ENCODE data around the gene KIAA0586. TPM values are rescaled to one million over a fixed set of nuclear protein-coding genes. Genes with fewer than 3 reads are reported as not detected.

KIAA0586 gene
- polyA plus RNA-seq, 2 of the 4 experiments (the other 2 are of a cell fraction) = 10.6 to 22.2 TPM

- ChIA-PET POLR2A (no interaction called here), CTCF (interaction anchor here (1.9 kb wide), 1 partner anchor 12 kb away, joined by 4 read pairs; the partner anchor contains the start of genes KIAA0586 and TIMM9)
- FAIRE-seq (no peak), ATAC-seq (no peak), DNase-seq (ENCODE audit: low read depth in 1 of 2, low spot score in 1 of 2) (no peak)
- TF ChIP-seq CEBPB (IDR thresholded peaks at IDR 0.05) = no peak
- TF ChIP-seq JUN (IDR thresholded peaks at IDR 0.05) = no peak
- TF ChIP-seq ZNF302 (CRISPR knock-in tag; IDR thresholded peaks at IDR 0.05) = no peak
- TF ChIP-seq SMC3 (IDR thresholded peaks at IDR 0.05) = no peak
- no peak for TF ChIP-seq FOSB (CRISPR knock-in tag; IDR thresholded peaks at IDR 0.05)
- TF ChIP-seq HES2 (IDR thresholded peaks at IDR 0.05) = no peak
- TF ChIP-seq ZSCAN20 (CRISPR knock-in tag; IDR thresholded peaks at IDR 0.05) = no peak
- no peak for TF ChIP-seq TFCP2L1 (CRISPR knock-in tag; IDR thresholded peaks at IDR 0.05)
- WGBS (ENCODE audit: missing lambda C conversion rate) = 80% methylated on average over 5 of the region's 5 CpGs
- H3K27ac ChIP-seq = no peak overlapping the region
- peaks cover 5% of the 10 kb centered on the region; the same call in 1 of the 3 replicates for H3K4me1 ChIP-seq
- no peaks in the 10 kb centered on the region for H3K9me3 ChIP-seq
- no peak overlapping the region for H3K4me3 ChIP-seq
- H3K4me2 ChIP-seq = no peak overlapping the region
These were observed 12.0 kb downstream of the KIAA0586 start for GRCh38 chr14:58439476-58439875.

- no peak overlapping the region for H3K27ac ChIP-seq
- peaks cover 5% of the 10 kb centered on the region; the same call in 1 of the 3 replicates for H3K4me1 ChIP-seq
- TF ChIP-seq ZSCAN20 (CRISPR knock-in tag; IDR thresholded peaks at IDR 0.05) = no peak
- TF ChIP-seq MAFK (IDR thresholded peaks at IDR 0.05; ENCODE audit: partially characterized antibody) = peak; percentile 18
- no peak overlapping the region for H3K4me2 ChIP-seq
- POLR2A ChIA-PET = interaction anchor here (1.2 kb wide), 1 partner anchor 17 kb away, joined by 4 read pairs; the partner anchor contains the start of genes KIAA0586 and TIMM9
- ATAC-seq (no peak), FAIRE-seq (no peak), DNase-seq (ENCODE audit: low read depth in 1 of 2, low spot score in 1 of 2) (no peak)
- WGBS (ENCODE audit: missing lambda C conversion rate) = 95% methylated on average over 5 of the region's 5 CpGs
- H3K4me3 ChIP-seq = no peak overlapping the region
- no peaks in the 10 kb centered on the region for H3K9me3 ChIP-seq
- CTCF ChIA-PET = interaction anchor here (0.7 to 1.7 kb wide), 2 partner anchors 11 to 12 kb away, joined by 5 to 8 read pairs; no protein-coding TSS in a partner anchor
These were observed 17.1 kb downstream of the KIAA0586 start for GRCh38 chr14:58444627-58445026.

GRCh38 chr14:58455593-58456265 is 28.2 kb downstream of the KIAA0586 start:
- CTCF ChIA-PET = interaction anchor here (0.6 to 1.8 kb wide), 4 partner anchors 9 to 134 kb away, joined by 3 to 8 read pairs (median 3); partner anchors contain the start of genes KIAA0586 and TIMM9
- peaks cover 19% of the 10 kb centered on the region for H3K4me1 ChIP-seq
- H3K27ac ChIP-seq = peak overlapping the region; percentile 51 to 77
- no peak overlapping the region for H3K4me3 ChIP-seq
- no peaks in the 10 kb centered on the region for H3K9me3 ChIP-seq
- ATAC-seq (peak; percentile 96 to 97), DNase-seq (ENCODE audit: low read depth in 1 of 2, low spot score in 1 of 2) (peak; percentile 46 to 56), FAIRE-seq (peak; percentile 83)
- TF ChIP-seq CBX2 (IDR thresholded peaks at IDR 0.05; ENCODE audit: borderline replicate concordance, low read depth) = no peak
- no peak for TF ChIP-seq HEYL (CRISPR knock-in tag; IDR thresholded peaks at IDR 0.05)
- TF ChIP-seq JUN (IDR thresholded peaks at IDR 0.05) = 0 out of 5 replicates have a peak, but pooled peaks of 1 of the 2 experiments have one; percentile 24
- TF ChIP-seq SREBF2 (IDR thresholded peaks at IDR 0.05) = no peak
- TF ChIP-seq RARB (CRISPR knock-in tag; IDR thresholded peaks at IDR 0.05) = no peak
- no peak for TF ChIP-seq TFCP2L1 (CRISPR knock-in tag; IDR thresholded peaks at IDR 0.05)
- peak; percentile 22; the same call in 1 of the 2 replicates for TF ChIP-seq FOSL2 (IDR thresholded peaks at IDR 0.05)
- TF ChIP-seq FOSL2 (CRISPR knock-in tag; IDR thresholded peaks at IDR 0.05) = peak; percentile 68
- TF ChIP-seq FOSB (CRISPR knock-in tag; IDR thresholded peaks at IDR 0.05) = no peak
- no peak for TF ChIP-seq CEBPB (IDR thresholded peaks at IDR 0.05)
- peak; percentile 48 for TF ChIP-seq MAFK (IDR thresholded peaks at IDR 0.05; ENCODE audit: partially characterized antibody)
- no peak for TF ChIP-seq CTCF (IDR thresholded peaks at IDR 0.05)
- no peak for TF ChIP-seq EHMT2 (IDR thresholded peaks at IDR 0.05; ENCODE audit: low read depth)
- TF ChIP-seq, protein P1, sequence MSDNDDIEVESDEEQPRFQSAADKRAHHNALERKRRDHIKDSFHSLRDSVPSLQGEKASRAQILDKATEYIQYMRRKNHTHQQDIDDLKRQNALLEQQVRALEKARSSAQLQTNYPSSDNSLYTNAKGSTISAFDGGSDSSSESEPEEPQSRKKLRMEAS (IDR thresholded peaks at IDR 0.05) = peak; percentile 67; the same call in 1 of the 2 replicates
- POLR2A ChIA-PET = interaction anchor here (2.0 kb wide), 1 partner anchor 28 kb away, joined by 8 read pairs; the partner anchor contains the start of genes KIAA0586 and TIMM9
- 21% methylated on average over 9 of the region's 9 CpGs for WGBS (ENCODE audit: missing lambda C conversion rate)
- peak overlapping the region; percentile 67 for H3K4me2 ChIP-seq

Data from A549 (cell line).